ACC112 (cell line): ENCODE data around the gene WWOX.

Experiments used
- H2AFZ ChIP-seq: fragments of 200-600 bp; sonication (generic); one replicate; pipeline ENCODE4 v1.6.0; 2017; ENCODE audit warnings: antibody characterized with exemption, low read length; ENCODE audit not compliant: unreplicated experiment
- H3K27ac ChIP-seq: fragments of 200-600 bp; sonication (generic); 2 replicates; pipeline ENCODE4 v1.5.1; 2014; ENCODE audit warnings: low read depth, mild to moderate bottlenecking, antibody characterized with exemption, low read length, moderate library complexity
- H3K27me3 ChIP-seq: fragments of 200-600 bp; sonication (generic); 2 replicates; pipeline ENCODE4 v1.6.1; 2014; ENCODE audit warnings: mild to moderate bottlenecking, antibody characterized with exemption, low read length, moderate library complexity, mixed read lengths; ENCODE audit not compliant: insufficient read depth
- H3K36me3 ChIP-seq: fragments of 200-600 bp; sonication (generic); 2 replicates; pipeline ENCODE4 v1.6.1; 2016; ENCODE audit warnings: mild to moderate bottlenecking, antibody characterized with exemption, low read length, moderate library complexity, mixed read lengths; ENCODE audit not compliant: insufficient read depth
- H3K4me1 ChIP-seq: fragments of 200-600 bp; sonication (generic); one replicate; pipeline ENCODE4 v1.6.1; 2016; ENCODE audit warnings: low read length, mixed read lengths; ENCODE audit not compliant: insufficient read depth, unreplicated experiment, control insufficient read depth
- H3K4me3 ChIP-seq: fragments of 200-600 bp; sonication (generic); 2 replicates; pipeline ENCODE4 v1.5.1; 2014; ENCODE audit warnings: mild to moderate bottlenecking, low read depth, low read length
- H3K79me2 ChIP-seq: fragments of 200-600 bp; sonication (generic); one replicate; pipeline ENCODE4 v1.6.0; 2016; ENCODE audit warnings: low read length; ENCODE audit not compliant: control insufficient read depth, unreplicated experiment, insufficient read depth

Gene WWOX

DNA sequence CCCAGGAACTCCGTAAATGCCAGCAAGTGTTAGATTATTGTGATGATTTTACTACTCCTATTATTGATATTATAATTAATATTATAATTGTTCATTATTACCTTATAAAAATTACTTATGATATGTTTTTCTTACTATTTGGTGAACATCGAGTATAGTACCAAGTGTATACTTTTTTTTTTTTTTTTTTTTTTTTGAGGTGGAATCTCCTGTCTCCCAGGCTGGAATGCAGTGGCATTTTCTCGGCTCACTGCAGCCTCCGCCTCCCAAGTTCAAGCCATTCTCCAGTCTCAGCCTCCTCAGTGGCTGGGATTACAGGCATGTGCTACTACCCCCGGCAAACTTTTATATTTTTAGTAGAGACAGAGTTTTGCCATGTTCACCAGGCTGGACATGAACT lies 347.0 kb downstream of the WWOX start:
- Histone ChIP-seq H2AFZ (no peak overlapping the region), H3K27ac (no peak overlapping the region)

DNA sequence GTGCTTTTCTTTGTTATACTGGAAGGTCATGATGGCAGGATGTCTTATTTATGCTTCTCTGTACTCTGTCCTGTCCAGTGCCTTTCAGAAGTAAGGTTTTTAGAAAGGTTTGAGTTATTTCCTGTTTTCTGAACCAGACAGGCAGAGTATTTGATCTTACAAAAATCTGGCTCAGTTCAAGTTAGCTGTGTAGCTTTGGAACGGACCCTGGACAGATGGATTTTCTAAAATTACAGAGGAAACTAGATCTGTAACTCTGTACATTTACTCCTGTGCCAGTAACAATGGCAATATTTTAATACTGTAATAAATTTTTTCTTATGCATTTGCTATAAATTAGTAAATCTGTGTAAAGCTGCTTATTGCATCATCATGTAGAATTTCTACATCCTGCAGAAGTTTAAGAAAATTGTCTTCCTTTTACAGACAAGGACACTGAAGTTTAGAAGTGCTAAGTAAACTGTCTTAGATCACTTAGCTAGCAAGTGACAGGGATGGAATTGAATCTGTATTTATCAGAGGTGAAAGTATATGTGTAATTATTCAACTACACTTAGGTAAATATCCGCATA lies 347.6 kb downstream of the WWOX start:
- Histone ChIP-seq H3K27ac (no peak overlapping the region), H3K79me2 (no peaks in the 10 kb centered on the region), H3K4me3 (no peak overlapping the region), H3K36me3 (no peaks in the 10 kb centered on the region), H2AFZ (no peak overlapping the region), H3K4me1 (no peaks in the 10 kb centered on the region), H3K27me3 (no peaks in the 10 kb centered on the region)

More for the DNA sequence above, 347.0 kb downstream of the WWOX start:
- no peaks in the 10 kb centered on the region for H3K27me3 ChIP-seq
- no peaks in the 10 kb centered on the region for H3K36me3 ChIP-seq
- H3K4me1 ChIP-seq, result no peaks in the 10 kb centered on the region
- H3K79me2 ChIP-seq, result no peaks in the 10 kb centered on the region
- no peak overlapping the region for H3K4me3 ChIP-seq

DNA sequence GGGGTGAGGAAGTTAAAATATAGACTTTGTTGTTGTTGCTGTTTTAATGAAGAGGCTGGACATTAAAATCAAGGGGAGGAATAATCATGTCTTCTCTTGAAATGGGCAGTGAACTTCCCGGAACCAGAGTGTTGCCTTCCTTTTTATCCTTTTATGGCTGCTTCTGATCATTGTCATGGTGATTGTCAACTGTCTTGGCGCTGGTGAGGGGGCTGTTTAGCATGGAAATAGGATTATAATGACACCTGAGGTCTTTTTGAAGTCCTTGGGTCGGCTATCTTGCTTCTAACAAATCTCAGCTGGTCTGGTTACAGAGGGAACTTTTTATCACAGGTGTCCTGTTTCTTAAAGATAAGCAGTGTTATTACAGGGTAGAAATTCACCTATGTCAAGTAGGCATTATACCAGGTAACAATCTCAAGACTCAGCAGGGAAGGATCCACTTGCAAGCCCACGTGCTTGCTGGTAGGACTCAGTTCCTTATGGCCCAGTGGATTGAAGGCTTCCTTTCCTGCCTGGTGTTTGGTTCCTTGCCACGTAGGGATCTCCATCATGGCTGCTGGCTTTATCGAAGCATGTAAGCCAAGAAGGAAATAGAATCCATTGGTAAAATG lies 349.3 kb downstream of the WWOX start:
- no peaks in the 10 kb centered on the region for H3K36me3 ChIP-seq
- no peak overlapping the region for H2AFZ ChIP-seq
- no peak overlapping the region for H3K27ac ChIP-seq
- no peak overlapping the region for H3K4me3 ChIP-seq
- no peaks in the 10 kb centered on the region for H3K4me1 ChIP-seq
- H3K27me3 ChIP-seq, result no peaks in the 10 kb centered on the region
- no peaks in the 10 kb centered on the region for H3K79me2 ChIP-seq

DNA sequence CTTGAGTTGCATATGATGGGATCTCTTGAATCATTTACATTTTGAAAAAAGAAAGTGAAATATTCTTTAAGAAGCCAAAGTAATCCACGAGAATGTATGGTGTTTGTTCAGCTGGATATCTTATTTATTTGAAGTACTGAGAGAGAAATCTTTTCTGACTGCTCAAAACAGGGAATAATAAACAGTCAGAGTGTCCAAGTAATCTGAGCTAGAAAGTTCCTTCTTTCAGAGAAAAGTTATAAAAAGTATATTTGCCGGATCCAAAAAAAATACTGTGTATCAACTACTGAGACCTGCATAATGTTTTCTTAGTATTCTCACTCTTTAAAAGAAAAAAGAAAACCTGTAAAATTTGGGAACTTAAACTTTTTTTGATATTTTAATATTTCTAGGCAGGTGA lies 350.8 kb downstream of the WWOX start:
- no peaks in the 10 kb centered on the region for H3K27me3 ChIP-seq
- no peak overlapping the region for H3K4me3 ChIP-seq
- H3K27ac ChIP-seq, result no peak overlapping the region
- H3K4me1 ChIP-seq, result no peaks in the 10 kb centered on the region
- no peak overlapping the region for H2AFZ ChIP-seq
- no peaks in the 10 kb centered on the region for H3K79me2 ChIP-seq
- H3K36me3 ChIP-seq, result no peaks in the 10 kb centered on the region

DNA sequence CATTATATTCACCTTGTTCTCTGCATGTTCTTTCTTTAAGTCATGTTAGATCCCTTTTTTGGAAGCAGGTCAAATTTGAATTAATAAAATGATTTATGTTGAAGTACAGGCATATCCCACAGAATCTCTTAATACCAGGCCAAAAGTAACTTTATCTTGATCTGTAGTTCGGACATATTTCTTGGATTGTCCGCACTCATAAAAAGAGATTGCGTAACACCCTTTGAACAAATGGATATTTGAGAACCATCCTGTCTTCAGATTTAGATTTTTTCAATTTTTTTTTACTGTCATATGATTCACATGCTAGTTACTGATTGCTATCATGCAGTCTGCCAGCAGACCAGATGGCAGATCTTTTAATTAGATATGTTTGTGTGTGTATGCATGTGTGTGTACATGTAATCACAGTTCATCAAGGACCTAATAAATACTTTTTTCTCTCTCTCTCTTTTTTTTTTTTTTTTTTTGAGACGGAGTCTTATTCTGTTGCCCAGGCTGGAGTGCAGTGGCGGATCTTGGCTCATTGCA lies 352.6 kb downstream of the WWOX start:
- Histone ChIP-seq H3K27ac (no peak overlapping the region), H3K4me3 (no peak overlapping the region), H3K27me3 (no peaks in the 10 kb centered on the region), H3K79me2 (no peaks in the 10 kb centered on the region), H3K36me3 (no peaks in the 10 kb centered on the region), H2AFZ (no peak overlapping the region), H3K4me1 (no peaks in the 10 kb centered on the region)

DNA sequence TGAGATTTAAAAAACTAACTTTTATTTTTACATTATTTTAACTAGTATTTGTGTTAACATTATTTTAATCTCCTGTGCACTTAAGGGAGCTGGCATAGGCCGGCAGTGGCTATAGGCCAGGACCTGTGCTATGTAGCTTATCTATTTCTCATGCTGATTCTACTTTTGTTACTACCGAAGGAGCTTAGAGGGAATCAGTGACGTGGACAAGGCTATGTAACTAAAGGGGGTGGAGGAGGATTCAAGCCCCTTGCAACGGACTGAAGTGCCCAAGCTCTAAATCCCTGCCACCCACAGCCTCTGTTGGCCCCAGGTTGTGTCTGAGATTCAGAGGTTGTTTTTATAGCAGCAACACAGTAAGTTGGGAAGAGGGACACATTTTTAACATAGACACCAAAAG lies 356.4 kb downstream of the WWOX start:
- no peak overlapping the region for H2AFZ ChIP-seq
- no peaks in the 10 kb centered on the region for H3K79me2 ChIP-seq
- no peaks in the 10 kb centered on the region for H3K27me3 ChIP-seq
- H3K36me3 ChIP-seq, result no peaks in the 10 kb centered on the region
- H3K4me3 ChIP-seq, result no peak overlapping the region
- no peaks in the 10 kb centered on the region for H3K4me1 ChIP-seq
- no peak overlapping the region for H3K27ac ChIP-seq

DNA sequence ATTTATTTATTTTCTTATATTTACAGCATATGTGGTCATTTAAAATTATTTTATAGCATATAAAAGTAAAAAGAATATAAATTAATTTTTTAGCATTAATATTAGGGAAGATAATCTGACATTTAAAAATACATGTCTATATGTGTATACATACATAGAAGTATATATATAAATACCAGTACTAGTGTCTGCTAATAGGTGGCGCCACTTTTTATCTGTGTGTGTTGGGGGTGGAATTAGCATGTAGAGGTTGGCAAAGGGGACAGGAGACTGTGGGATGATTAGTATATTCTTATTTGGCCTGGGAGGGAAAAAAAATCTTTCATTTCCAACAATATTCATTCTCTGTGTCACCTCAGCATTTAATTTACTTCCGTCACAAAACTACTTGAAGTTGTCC lies 359.1 kb downstream of the WWOX start:
- Histone ChIP-seq H3K27ac (no peak overlapping the region), H2AFZ (no peak overlapping the region), H3K79me2 (no peaks in the 10 kb centered on the region), H3K4me1 (no peaks in the 10 kb centered on the region), H3K4me3 (no peak overlapping the region), H3K36me3 (no peaks in the 10 kb centered on the region), H3K27me3 (no peaks in the 10 kb centered on the region)

DNA sequence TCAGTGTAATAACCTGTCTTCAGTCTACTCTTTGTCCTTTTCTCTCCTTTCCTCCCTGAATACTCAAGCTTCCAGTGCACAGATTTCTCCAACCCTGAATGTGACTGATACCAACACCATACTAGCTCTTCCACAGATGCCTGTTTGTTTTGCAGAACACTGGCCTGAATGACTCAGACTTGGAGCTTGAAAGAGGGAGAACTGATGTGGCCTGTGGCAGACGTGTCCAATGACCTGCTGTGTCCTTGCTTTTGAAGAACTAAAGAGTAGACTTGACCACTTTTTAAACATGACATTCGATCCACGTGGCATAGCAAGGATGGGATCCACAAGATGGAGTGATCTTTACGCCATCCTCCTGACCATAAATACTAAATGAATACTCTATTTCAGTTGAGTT lies 361.0 kb downstream of the WWOX start:
- Histone ChIP-seq H3K36me3 (no peaks in the 10 kb centered on the region), H3K27ac (no peak overlapping the region), H3K27me3 (no peaks in the 10 kb centered on the region), H2AFZ (no peak overlapping the region), H3K4me3 (no peak overlapping the region), H3K79me2 (no peaks in the 10 kb centered on the region), H3K4me1 (no peaks in the 10 kb centered on the region)

DNA sequence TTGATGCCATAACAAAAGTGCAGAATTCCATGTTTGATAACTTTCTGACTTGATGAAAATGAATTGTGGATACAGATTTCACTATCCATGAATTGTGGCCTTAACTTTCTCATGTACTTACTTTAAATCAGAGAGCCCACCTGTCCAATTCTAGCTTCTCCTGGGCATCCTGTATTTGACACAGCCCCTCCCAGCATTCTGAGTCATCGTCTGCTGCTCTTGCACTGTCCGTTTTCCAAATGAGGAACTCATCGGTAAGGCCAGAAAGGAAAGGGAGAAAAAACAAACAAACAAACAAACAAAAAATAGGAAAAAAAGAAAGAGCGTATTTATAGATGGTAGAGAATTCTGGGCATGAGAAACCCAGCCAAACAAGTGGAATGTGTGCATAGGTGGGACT lies 361.6 kb downstream of the WWOX start:
- no peaks in the 10 kb centered on the region for H3K36me3 ChIP-seq
- no peak overlapping the region for H3K27ac ChIP-seq
- H3K27me3 ChIP-seq, result no peaks in the 10 kb centered on the region
- H3K4me1 ChIP-seq, result no peaks in the 10 kb centered on the region
- H2AFZ ChIP-seq, result no peak overlapping the region
- H3K4me3 ChIP-seq, result no peak overlapping the region
- no peaks in the 10 kb centered on the region for H3K79me2 ChIP-seq

DNA sequence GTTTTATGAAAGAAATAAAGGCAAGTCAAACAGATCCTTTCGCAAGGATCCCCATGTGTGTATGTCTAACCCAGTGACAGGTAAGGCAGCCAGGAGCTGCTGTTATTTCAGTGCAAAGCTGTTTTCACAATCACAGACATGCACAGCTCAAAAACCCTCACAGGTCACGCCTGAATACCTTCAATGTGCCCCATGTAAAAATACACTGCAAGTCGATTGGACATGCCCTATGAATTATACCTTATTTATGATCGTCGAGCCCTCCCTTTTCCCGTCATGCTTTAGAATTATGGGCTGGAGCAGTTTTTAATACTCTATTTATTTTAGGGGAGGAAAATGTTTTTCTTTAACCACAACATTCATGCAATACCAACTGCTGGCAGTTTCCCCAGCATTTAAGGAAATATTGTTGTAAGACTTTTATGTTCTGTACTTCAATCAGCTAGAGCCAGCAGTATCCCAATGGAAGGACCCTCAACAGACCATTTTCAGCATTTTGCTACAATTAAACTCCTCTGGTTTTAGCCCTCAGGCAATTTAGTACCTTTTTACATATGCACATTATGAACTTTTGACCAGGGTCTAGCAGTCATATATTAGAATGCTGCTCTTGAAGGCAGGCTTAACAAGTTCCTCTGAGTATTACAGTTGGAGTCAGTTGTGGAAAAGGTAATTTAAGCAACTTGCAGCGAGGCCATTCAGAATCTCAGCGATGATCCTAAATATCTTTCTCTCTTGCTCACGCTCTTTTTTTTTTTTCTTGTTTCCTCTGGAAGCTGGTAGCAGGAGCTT lies 362.2 kb downstream of the WWOX start:
- no peak overlapping the region for H3K27ac ChIP-seq

More for the DNA sequence above, 362.2 kb downstream of the WWOX start:
- Histone ChIP-seq H3K36me3 (no peaks in the 10 kb centered on the region), H3K4me3 (no peak overlapping the region), H3K4me1 (no peaks in the 10 kb centered on the region), H3K27me3 (no peaks in the 10 kb centered on the region), H2AFZ (no peak overlapping the region), H3K79me2 (no peaks in the 10 kb centered on the region)
